Germinal center (tissue), 1 donor: Measurements from ENCODE around the gene TBC1D14.
"Not testable (repeated sequence)": the region's sequence is repeated elsewhere in the genome, so short reads cannot be mapped to it uniquely, and the experiment has no call there.

Source experiments
- DNase-seq: peaks from one replicate; pipeline ENCODE4 v3.0.0; 2012; ENCODE audit warnings: mixed read lengths, low spot score

The TBC1D14 gene

DNA sequence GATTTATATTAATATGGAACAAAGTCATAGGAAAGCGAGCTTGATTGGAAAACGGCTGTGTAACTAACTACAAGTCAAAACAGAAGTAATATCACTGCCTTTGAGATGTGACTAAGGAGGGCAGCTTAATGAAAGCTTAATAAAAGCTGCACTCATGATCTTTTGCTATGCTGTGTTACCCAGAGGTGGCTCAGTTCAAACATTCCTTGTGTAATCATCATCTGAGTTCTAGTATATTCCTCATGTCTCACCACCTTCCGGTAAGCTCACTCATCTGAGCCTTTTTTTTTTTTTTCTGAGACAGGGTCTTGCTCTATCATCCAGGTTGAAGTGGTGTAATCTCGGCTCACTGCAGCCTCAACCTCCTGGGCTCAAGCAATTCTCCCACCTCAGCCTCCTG lies 153.2 kb downstream of the TBC1D14 start:
- no peak for DNase-seq

DNA sequence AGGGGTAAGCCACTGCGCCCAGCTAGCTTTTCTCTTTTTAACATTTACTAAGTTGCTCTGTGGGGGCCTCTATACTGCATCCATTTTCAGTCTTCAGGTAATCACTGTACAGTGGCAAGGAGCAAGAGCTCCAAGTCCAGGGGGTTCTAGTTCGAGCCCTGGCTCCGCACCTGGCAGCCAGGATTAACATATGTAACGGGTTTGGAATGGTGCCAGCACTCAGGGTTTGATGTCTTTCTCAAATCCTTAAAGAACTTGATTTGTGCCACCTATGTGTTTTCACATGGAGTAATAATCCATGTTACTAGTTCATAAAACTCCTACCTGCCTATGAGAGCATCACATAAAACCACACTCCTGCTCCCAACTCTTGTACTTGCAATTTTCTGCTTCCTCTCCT lies 153.7 kb downstream of the TBC1D14 start:
- DNase-seq: no peak

DNA sequence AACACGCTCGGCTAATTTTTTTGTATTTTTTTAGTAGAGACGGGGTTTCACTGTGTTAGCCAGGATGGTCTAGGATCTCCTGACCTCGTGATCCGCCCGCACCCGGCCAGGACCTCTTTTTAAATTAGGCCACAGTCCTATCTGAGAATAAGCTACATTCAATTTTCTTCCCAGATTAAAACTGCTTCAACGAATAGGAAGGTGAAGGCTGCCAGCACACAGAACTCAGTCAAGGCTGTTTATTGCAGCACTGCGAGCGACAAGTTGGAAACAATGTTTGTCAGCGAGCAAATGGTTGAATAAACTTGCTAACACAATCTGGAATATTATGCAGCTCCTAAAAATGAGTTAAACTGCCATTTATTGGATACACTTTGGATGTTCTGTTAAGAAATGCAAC lies 156.4 kb downstream of the TBC1D14 start:
- no peak for DNase-seq

GRCh38 chr4:7066493-7066892 lies 156.9 kb downstream of the TBC1D14 start:
- DNase-seq: no peak

DNA sequence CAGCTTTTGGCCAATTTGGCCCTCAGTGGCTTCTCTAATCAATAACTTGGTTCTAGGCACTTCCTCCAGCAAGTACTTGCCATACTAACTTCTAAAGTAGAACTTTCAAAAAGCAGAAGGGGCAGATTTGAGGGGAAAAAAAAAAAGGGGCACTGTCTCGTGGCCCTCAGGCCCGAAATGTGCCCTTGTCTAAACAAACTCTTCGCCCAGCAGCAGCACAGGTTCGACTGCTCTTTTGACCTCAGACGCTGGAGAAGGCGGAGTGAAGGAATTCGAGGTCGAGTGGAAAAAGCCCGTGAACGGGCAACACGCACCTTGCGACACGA lies 157.5 kb downstream of the TBC1D14 start:
- no peak for DNase-seq

DNA sequence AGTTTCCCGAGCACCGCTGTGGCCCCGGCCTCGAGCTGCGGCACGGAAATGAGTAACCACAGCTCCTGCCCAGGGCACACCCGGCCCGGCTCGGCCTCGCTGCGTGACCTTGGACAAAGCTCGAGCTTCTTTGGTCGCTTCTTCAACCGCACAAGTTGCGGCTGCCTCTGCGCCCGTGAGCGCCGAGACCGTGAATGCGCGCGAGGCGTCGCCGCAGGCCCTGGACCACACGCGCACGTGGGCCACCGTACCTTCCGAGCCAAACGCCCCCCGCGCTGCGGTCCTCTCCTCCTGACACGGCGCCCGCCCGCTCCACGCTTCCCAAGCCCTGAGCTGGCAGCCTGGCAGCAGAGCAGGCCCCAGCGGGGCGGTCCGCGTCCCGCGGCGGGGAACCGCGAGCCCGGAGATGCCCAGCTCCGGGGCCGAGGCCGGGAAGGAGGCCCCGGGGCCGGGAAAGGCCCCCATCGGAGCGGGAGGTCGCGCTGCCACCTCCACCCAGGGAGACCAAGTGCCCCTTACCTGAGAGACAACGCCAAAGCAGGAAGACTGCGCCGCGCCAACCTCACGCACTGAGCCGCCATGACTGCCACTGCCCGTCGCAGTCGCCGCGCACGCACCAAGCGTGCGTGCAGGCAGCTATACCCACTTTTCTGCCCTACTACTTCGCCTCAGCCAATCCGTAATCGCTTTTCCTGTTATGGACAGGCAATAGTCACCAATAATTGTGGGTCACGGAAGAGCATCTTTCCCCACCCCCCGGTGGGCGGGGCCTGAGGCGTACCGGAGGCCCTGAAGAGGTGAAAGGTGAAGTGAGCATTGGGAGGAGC lies 158.0 kb downstream of the TBC1D14 start, which contains the start of gene GRPEL1:
Gene GRPEL1 (minus strand): TSS at position 613 of the 827 bp plus-strand sequence. CDS start 32 bp downstream, at position 581.
- DNase-seq: peak; percentile 97

GRCh38 chr4:7068279-7068842 lies 158.7 kb downstream of the TBC1D14 start:
- no peak for DNase-seq

DNA sequence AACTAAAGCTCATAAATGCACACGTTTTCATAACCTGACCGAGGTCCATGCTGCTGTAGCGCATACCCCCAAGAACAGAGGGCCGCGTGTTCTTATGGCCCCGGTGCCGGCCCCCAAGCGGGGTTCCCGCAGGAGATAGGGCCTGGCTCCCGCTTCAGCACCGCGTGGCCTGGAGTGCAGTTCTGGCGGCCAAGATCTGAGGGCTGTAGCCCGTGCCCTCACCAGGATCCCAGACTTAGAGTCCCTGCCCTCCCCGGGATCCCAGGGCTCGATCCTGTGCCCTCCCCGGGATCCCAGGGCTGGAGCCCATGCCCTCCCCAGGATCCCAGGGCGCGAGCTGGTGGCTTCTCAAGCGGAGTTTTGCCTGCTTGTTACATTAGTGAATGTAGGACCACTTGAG lies 159.3 kb downstream of the TBC1D14 start:
- no peak for DNase-seq

- peak; percentile 73 for DNase-seq
Observed at GRCh38 chr4:7070729-7071511, 161.3 kb downstream of the TBC1D14 start.

GRCh38 chr4:7073059-7073458 lies 163.4 kb downstream of the TBC1D14 start:
- DNase-seq: no peak

GRCh38 chr4:7073526-7074390 lies 164.1 kb downstream of the TBC1D14 start:
- DNase-seq: peak; percentile 54

DNA sequence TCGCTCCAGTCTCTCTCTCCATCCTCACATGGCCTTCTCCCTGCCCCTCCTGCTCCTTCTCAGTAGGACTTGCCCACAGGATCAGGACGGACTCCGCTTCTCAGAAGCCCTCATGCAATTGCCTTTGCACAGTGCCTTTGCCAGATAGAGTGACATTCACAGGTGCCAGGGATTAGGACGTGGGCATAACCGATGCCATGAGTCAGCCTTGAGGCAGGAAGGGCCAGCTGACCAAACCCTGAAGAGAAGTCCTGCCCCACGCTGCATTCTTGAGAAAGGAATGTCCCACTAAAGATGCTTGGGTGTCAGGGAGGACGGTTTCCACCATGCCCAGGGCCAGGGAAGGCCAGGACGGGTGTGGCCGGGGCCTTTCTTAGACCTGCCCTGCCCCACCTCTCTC lies 164.8 kb downstream of the TBC1D14 start:
- DNase-seq: no peak

DNA sequence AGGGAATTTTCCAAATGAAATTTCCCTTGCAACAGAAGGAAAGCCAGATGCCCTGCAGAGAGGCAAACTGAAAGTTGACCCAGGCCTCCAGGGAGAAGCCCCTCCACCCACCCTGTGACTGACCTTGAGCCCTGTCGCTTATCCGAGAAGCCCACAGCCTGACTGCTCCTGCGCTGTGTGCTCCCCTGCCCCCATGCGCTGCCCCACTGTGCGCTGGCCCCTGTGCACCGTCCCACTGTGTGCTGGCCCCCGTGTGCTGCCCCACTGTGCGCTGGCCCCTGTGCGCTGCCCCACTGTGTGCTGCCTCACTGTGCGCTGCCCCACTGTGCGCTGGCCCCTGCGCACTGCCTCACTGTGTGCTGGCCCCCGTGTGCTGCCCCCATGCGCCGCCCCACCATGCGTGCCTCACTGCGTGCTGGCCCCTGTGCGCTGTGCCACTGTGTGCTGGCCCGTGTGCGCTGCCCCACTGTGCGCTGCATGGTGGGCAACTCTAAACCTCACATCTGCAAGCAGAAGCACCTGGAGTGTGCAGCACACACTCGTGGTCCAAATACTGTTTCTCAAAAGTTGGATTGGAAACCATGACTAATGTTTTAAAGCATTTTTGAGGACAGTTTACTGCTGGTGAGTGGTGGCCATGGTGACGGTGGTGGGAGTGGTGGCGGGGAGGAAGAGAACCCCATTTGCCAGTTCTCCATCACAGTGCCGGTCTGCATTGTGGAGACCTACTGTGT lies 166.5 kb downstream of the TBC1D14 start:
- no peak for DNase-seq

DNA sequence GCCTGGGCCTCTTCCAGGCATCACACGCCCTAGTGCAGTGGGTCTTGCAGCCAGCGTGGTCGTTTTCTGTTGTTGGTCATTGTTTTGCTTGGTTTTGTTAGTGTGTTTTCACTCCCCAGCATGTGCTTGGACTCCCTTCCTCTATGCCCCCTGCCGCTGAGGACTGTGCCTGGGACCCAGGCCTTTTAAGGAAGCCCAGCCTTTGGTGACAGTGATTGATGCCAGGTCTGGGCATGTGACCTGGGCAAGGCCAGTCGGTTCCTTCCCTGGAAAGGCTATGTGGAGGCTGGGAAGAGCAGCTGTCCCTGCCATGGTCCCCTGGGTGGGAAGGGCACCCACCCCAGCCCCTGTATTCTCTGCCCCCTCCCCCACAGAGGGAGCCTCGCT lies 167.1 kb downstream of the TBC1D14 start:
- no peak for DNase-seq

- no peak for DNase-seq
Observed at GRCh38 chr4:7077371-7077770, 167.7 kb downstream of the TBC1D14 start.

- DNase-seq: no peak
Observed at GRCh38 chr4:7078025-7078424, 168.4 kb downstream of the TBC1D14 start.

DNA sequence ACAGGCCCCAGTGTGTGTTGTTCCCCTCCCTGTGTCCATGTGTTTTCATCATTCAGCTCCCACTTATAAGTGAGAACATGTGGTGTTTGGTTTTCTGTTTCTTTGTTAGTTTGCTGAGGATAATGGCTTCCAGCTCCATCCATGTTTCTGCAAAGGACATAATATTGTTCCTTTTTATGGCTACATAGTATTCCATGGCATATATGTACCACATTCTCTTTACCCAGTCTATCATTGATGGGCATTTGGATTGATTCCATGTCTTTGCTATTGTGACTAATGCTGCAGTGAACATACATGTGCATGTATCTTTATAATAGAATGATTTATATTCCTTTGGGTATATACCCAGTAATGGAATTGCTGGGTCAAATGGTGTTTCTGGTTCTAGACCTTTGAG lies 169.9 kb downstream of the TBC1D14 start:
- DNase-seq: not testable (repeated sequence)

GRCh38 chr4:7079909-7080308 lies 170.3 kb downstream of the TBC1D14 start:
- not testable (repeated sequence) for DNase-seq
